Hepatocyte (in vitro differentiated cells): Measurements from ENCODE around the gene ATF7IP2. TPM values are rescaled to one million over a fixed set of nuclear protein-coding genes. Genes with fewer than 3 reads are reported as not detected.
"Not testable (repeated sequence)": the region's sequence is repeated elsewhere in the genome, so short reads cannot be mapped to it uniquely, and the experiment has no call there.

ENCODE experiments used
- DNase-seq: peaks from one replicate; pipeline ENCODE4 v3.0.0-alpha.2; 2016; ENCODE audit warnings: low spot score
- H2AFZ ChIP-seq: fragments of 200-600 bp; sonication (generic); 2 replicates; pipeline ENCODE4 v1.6.0; 2016; ENCODE audit warnings: antibody characterized with exemption, mild to moderate bottlenecking
- H3K27ac ChIP-seq: fragments of 200-600 bp; sonication (generic); 2 replicates; pipeline ENCODE4 v1.5.1; 2016; ENCODE audit warnings: mild to moderate bottlenecking
- H3K27me3 ChIP-seq: fragments of 200-600 bp; sonication (generic); 2 replicates; pipeline ENCODE4 v1.6.1; 2016
- H3K36me3 ChIP-seq: fragments of 200-600 bp; sonication (generic); replicated peaks from 2 replicates; pipeline ENCODE4 v1.5.1; 2016; ENCODE audit warnings: low read depth; ENCODE audit not compliant: insufficient read depth
- H3K4me1 ChIP-seq: fragments of 200-600 bp; sonication (generic); 2 replicates; pipeline ENCODE4 v1.5.1; 2016; ENCODE audit warnings: mild to moderate bottlenecking, moderate library complexity; ENCODE audit not compliant: insufficient read depth
- H3K4me2 ChIP-seq: fragments of 200-600 bp; sonication (generic); 2 replicates; pipeline ENCODE4 v1.6.0; 2016
- H3K4me3 ChIP-seq: fragments of 200-600 bp; sonication (generic); 2 replicates; pipeline ENCODE4 v1.5.1; 2016; ENCODE audit warnings: mild to moderate bottlenecking
- H3K79me2 ChIP-seq: fragments of 200-600 bp; sonication (generic); 2 replicates; pipeline ENCODE4 v1.6.0; 2017; ENCODE audit warnings: mild to moderate bottlenecking
- H3K9me2 ChIP-seq: fragments of 200-600 bp; sonication (generic); replicated peaks from 2 replicates; pipeline ENCODE4 v1.6.0; 2017; ENCODE audit warnings: mild to moderate bottlenecking; ENCODE audit not compliant: insufficient read depth
- H3K9me3 ChIP-seq: fragments of 200-600 bp; sonication (generic); 2 replicates; pipeline ENCODE4 v1.5.1; 2016; ENCODE audit warnings: low read depth, mild to moderate bottlenecking
- H4K20me1 ChIP-seq: fragments of 200-600 bp; sonication (generic); 2 replicates; pipeline ENCODE4 v1.6.0; 2016; ENCODE audit warnings: mild to moderate bottlenecking; ENCODE audit not compliant: insufficient read depth, poor library complexity, severe bottlenecking
- CTCF ChIP-seq: fragments of 200-600 bp; sonication (generic); IDR thresholded peaks from 2 replicates; pipeline ENCODE4 v1.5.1; 2016; ENCODE audit warnings: antibody characterized with exemption, mild to moderate bottlenecking; ENCODE audit not compliant: poor library complexity
- EZH2 ChIP-seq: fragments of 200-600 bp; sonication (generic); IDR thresholded peaks from 2 replicates; pipeline ENCODE4 v1.6.1; 2016; ENCODE audit warnings: antibody characterized with exemption, mild to moderate bottlenecking, borderline replicate concordance
- EZH2phosphoT487 ChIP-seq: fragments of 200-600 bp; sonication (generic); IDR thresholded peaks from one replicate; pipeline ENCODE4 v1.6.1; 2018; ENCODE audit warnings: antibody characterized with exemption, mild to moderate bottlenecking, low read depth, moderate library complexity; ENCODE audit not compliant: unreplicated experiment, severe bottlenecking
- WGBS: methylation state at CpG from one replicate; pipeline ENCODE4 v1.1.6; 2016; ENCODE audit warnings: low lambda C conversion rate; ENCODE audit errors: missing lambda C conversion rate; 5-methylcytosine and 5-hydroxymethylcytosine counted together
- polyA plus RNA-seq: library from polyadenylated mRNA; unstranded; fragments of >200 nt; fragmentation: Nextera tagmentation; extraction: Ambion mirVana; gene quantifications from 2 replicates; pipeline ENCODE4 v1.2.1, GENCODE V29; 2016
- total RNA-seq: library from RNA; depleted of rRNA; stranded (reverse); fragments of >200 nt; gene quantifications from 2 replicates; pipeline ENCODE4 v1.2.3, GENCODE V29; 2014

ATF7IP2 gene
- total and polyA plus RNA-seq, 2 experiments from 2014 or later, result 58.3 to 68.7 TPM

DNA sequence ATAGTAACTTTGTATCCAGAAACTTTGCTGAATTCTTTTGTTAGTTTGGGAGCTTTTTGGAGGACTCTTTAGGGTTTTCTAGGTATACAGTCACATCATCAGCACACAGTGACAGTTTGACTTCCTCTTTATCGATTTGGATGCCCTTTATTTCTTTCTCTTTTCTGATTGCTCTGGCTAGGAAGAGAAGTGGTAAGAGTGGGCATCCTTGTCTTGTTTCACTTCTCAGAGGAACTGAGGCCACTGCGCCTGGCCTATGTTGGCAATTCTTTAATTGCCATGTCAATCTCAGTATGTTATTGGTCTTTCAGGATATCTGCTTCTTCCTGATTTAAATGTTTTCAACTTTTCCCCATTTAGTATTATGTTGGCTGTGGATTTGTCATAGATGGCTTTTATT, 24.6 kb downstream of the ATF7IP2 start:
- no peaks in the 10 kb centered on the region for H4K20me1 ChIP-seq
- peaks cover 97% of the 10 kb centered on the region for H3K79me2 ChIP-seq
- WGBS, result 95% methylated on average over 2 of the region's 2 CpGs
- H3K27ac ChIP-seq, result no peak overlapping the region
- no peak overlapping the region for H3K4me2 ChIP-seq
- no peak for DNase-seq
- H2AFZ ChIP-seq, result no peak overlapping the region
- no peaks in the 10 kb centered on the region for H3K4me1 ChIP-seq
- H3K9me2 ChIP-seq, result no peaks in the 10 kb centered on the region
- TF ChIP-seq EZH2 (no peak), EZH2phosphoT487 (no peak), CTCF (no peak)
- peaks cover 3% of the 10 kb centered on the region for H3K36me3 ChIP-seq
- peaks cover 13% of the 10 kb centered on the region for H3K9me3 ChIP-seq
- no peaks in the 10 kb centered on the region for H3K27me3 ChIP-seq
- no peak overlapping the region for H3K4me3 ChIP-seq

- Histone ChIP-seq H3K9me3 (peaks cover 39% of the 10 kb centered on the region), H3K36me3 (peaks cover 3% of the 10 kb centered on the region), H3K27me3 (no peaks in the 10 kb centered on the region), H2AFZ (no peak overlapping the region), H3K4me3 (no peak overlapping the region), H3K27ac (no peak overlapping the region), H3K4me2 (no peak overlapping the region), H3K4me1 (no peaks in the 10 kb centered on the region), H3K9me2 (no peaks in the 10 kb centered on the region), H4K20me1 (no peaks in the 10 kb centered on the region), H3K79me2 (peaks cover 97% of the 10 kb centered on the region)
- TF ChIP-seq EZH2 (no peak), EZH2phosphoT487 (no peak), CTCF (no peak)
- 98% methylated on average over 5 of the region's 5 CpGs for WGBS
- DNase-seq, result no peak
Observed at GRCh38 chr16:10412935-10413601, 27.2 kb downstream of the ATF7IP2 start.

- 100% methylated on average over 6 of the region's 6 CpGs for WGBS
- peaks cover 40% of the 10 kb centered on the region for H3K9me3 ChIP-seq
Observed at GRCh38 chr16:10418204-10418603, 32.3 kb downstream of the ATF7IP2 start.

DNA sequence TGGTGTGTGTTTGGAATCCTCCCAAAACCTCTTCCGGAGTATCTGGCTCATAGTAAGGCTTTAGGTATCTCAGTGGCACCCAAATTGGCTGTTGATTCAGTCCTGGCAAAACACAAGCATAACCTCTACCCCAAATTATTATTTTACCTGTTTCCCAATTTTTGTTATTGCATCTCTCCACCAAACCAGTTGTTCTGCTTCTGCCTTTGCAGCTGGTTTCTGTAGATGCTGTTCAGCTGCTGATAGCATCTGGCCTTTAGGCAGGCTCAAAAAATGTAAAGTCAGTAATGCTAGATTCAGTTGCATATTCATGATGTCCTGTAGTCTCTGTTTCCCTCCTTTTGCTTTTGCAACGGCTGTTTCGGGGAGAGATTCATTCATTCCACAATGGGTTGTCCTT, 33.8 kb downstream of the ATF7IP2 start:
- WGBS, result 98% methylated on average over 3 of the region's 3 CpGs
- TF ChIP-seq EZH2phosphoT487 (no peak), CTCF (no peak), EZH2 (no peak)
- H3K79me2 ChIP-seq, result peaks cover 37% of the 10 kb centered on the region
- peaks cover 33% of the 10 kb centered on the region for H3K9me3 ChIP-seq
- no peaks in the 10 kb centered on the region for H3K9me2 ChIP-seq
- no peak overlapping the region for H3K4me3 ChIP-seq
- H4K20me1 ChIP-seq, result no peaks in the 10 kb centered on the region
- no peaks in the 10 kb centered on the region for H3K27me3 ChIP-seq
- DNase-seq, result no peak
- no peak overlapping the region for H3K27ac ChIP-seq
- H3K4me2 ChIP-seq, result no peak overlapping the region
- H3K36me3 ChIP-seq, result peaks cover 2% of the 10 kb centered on the region
- no peaks in the 10 kb centered on the region for H3K4me1 ChIP-seq
- no peak overlapping the region for H2AFZ ChIP-seq

More at GRCh38 chr16:10418204-10418603, 32.3 kb downstream of the ATF7IP2 start:
- H3K4me1 ChIP-seq, H3K36me3 ChIP-seq, H3K4me3 ChIP-seq, H3K4me2 ChIP-seq, H3K9me2 ChIP-seq, H3K27ac ChIP-seq, H3K27me3 ChIP-seq, H4K20me1 ChIP-seq, H2AFZ ChIP-seq, DNase-seq: not testable (repeated sequence)
- peaks cover 50% of the 10 kb centered on the region for H3K79me2 ChIP-seq
